GM21529 (cell line): Measurements from ENCODE around the gene HMX1.

Experiments used
- ATAC-seq: cut with Tn5 transposase; IDR thresholded peaks from one replicate; pipeline ENCODE4 v1.9.1; 2021; ENCODE audit not compliant: unreplicated experiment

HMX1 gene

GRCh38 chr4:8869002-8869897 lies 2.4 kb downstream of the HMX1 start:
- ATAC-seq: no peak

DNA sequence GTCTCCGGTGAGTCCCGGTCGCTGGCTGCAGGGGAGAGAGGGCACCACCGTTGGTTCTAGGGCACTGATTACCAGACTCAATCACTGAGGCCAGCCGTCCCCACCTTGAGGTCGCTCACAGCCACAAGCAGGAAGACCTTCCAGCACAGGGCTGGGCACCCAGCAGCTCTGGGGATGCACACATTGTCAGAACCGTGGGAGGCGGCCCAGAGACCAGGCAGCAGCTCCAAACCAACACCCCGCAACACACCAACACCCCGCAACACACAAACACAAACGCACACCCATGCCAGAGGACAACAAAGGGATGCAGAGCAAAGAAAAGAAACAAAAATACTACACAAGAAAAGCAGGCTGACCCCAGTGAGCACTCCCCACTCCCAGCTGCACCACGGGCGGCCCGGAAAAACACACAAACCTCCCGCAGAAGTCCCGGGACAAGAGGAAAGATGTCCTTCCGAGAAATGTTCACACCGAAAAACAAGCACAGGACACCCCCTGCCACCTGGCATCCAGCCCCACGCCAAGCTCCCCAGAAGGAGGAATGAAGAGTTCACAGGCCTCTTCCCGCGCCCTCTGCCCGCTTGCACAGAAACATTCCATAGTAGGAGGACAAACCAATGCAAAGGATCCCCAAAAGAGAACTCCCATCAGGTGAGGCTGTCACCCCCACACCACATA lies 3.2 kb downstream of the HMX1 start:
- ATAC-seq: no peak

DNA sequence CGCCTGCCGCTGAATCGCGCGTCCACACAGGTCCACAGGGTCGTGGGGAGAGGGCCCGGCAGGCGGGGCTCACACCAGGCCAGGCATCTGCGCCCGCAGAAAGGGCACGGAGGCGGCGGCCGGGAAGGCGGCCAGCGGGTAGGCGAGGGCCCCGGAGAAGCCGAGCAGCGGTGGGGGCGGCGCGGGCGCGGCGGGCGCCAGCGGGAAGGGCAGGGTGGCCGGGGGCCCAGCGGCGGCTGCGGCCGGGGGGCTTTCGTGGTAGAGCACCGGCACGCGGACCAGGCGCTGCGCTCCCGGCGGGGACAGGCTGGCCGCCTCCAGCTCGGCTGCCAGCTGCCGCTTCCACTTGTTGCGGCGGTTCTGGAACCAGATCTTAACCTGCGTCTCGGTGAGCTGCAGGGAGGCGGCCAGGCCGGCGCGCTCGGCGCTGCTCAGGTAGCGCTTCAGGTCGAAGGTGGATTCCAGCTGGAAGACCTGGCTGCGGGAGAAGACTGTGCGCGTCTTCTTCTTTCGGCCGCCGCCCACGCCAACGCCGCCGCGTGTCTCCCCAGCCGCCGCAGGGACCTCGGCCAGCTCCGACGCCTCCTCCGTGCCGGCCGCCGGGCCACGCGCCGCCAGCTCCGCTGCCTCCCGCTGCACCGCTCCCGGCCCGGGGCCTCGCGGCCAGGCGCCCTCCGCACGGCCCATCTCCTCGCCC lies 3.9 kb downstream of the HMX1 start:
- ATAC-seq: no peak

GRCh38 chr4:8866828-8867623 lies 4.6 kb downstream of the HMX1 start:
- no peak for ATAC-seq

DNA sequence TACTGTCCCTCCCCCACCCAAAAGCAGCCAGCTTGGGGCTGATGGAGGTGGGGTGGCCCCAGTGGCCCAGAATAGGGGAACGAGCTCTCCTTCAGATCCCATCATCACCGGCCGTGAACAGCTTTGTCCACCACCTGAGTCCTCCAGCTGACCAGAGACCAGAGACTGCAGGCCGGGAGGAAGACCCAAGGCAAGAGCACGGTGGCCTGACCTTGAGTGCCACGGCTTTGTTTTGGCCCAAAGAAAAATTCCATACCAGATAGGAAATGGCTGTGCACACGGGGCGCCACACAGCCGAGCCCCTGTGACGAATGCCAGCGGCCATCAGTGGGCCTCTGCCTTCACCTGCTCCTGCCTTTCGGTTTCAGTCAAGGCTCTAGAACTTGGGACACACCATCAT lies 5.2 kb downstream of the HMX1 start:
- ATAC-seq: no peak

GRCh38 chr4:8865681-8866310 lies 5.8 kb downstream of the HMX1 start:
- ATAC-seq: no peak

DNA sequence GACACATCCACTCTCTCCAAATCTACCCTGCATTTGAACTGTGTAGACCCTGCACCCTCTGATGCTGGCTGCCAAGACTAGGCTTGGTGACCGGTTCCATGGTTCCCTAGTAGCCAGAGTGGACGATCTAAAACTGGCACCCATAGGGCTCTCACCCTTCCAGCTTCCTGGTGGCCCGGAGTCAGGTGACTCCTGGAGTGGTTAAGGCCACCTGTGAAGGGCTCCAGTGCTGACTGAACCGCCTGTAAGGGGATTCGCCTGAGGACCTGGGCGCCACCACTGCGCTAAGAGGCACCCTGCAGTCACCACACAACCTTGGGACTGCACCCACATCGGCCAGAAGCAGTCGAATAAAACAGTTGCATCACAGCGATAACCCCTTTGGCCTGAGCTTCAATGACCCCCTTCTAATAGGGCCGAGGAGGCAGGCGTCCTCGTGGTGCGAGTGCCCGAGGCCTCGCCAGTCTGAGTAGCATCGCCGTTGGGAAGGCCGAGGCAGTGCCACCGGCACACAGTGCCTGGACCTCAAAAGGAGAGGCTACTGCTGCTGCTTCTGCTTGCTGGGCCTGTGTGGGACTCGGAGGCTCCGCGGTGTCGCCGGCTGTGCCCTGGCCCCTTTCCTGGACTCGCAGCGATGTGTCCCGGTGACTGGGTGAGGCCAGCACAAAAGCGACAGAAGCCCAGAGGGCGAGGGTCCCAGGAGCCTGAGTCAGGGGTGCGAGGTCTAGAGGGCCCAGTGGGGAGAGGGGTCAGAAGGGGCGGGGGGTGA lies 6.5 kb downstream of the HMX1 start:
- no peak for ATAC-seq

- no peak for ATAC-seq
Measured at GRCh38 chr4:8863686-8864682, 7.7 kb downstream of the HMX1 start.

DNA sequence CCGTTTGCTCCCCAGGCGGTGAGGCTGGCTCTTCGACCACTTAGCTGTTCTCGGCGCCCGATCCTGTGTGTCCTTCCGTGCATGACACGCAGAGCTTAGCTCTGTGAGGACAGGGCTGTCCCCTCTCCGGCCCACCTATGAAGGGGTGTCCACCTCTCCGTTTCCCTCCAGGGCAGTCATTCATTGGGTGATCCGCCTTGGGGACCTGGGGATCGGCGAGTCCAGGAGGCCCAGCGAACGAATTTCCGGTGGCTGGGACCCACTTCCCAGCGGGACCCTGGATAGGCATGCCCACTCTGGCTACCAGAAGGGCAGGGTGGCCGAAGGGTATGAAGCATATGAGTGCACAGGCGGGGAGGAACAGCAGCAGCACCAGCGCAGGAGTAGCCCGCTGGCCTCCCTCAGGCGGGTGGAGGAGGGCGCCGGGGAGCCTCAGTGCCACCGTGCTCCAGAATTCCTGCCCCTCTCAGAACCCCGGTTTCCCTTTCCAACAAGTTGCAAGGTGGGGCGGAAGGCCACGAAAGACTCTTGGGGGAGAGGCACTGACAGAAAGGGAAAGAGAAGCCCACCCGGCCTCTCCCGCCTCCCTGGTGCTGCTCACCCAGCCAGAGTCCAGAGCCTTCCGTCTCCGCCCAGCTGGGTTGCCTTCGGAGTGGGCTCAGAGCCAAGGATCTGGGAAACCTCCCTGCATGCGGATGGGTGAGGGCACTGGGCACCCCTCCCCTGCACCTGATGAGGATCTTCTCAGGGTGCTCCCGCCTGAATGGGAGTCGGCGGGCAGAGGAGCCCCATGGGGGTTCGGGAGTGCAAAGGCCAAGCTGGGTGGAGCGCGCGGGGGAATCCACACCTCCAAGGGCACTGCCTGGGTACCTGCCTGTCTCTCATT lies 8.6 kb downstream of the HMX1 start:
- ATAC-seq: no peak

GRCh38 chr4:8862334-8862733 lies 9.3 kb downstream of the HMX1 start:
- no peak for ATAC-seq

GRCh38 chr4:8861576-8862295 lies 9.9 kb downstream of the HMX1 start:
- no peak for ATAC-seq

GRCh38 chr4:8860892-8861575 lies 10.6 kb downstream of the HMX1 start:
- no peak for ATAC-seq

GRCh38 chr4:8860096-8860891 lies 11.3 kb downstream of the HMX1 start:
- ATAC-seq: no peak

GRCh38 chr4:8859550-8860095 lies 12.0 kb downstream of the HMX1 start:
- ATAC-seq: no peak

DNA sequence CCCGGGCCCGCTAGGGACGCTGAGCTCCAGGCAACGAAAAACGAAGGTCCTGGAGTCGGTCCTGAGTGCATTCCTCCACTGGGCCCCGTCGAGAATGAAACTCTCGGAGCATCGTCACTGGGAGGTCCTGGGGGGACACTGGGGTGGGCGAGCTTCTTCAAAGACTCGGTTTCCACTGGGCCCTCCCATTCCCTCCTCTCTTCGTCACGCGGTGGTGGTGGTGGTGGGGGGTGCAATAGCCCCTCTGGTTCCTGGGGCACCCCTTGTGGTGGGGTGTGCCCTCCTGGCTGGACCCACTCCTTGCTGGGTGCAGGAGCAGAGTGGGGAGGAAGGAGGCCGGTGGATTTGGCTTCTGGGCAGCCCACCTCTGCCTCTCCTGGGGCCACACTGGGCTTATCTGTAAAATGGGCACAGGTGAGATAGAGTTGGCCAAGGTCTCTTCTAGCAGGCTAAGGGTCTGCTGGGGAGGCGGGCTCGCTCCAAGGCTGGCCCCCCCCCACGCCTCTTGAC lies 12.9 kb downstream of the HMX1 start:
- no peak for ATAC-seq
